Inflammatory macrophage treated with lipopolysaccharide for 1 hour (primary cell): ENCODE results near the gene GBX1.

Source experiments
- DNase-seq, 2 donors: peaks; one replicate each; pipeline ENCODE4 v3.0.0-alpha.2; 2020 to 2022

Gene GBX1

DNA sequence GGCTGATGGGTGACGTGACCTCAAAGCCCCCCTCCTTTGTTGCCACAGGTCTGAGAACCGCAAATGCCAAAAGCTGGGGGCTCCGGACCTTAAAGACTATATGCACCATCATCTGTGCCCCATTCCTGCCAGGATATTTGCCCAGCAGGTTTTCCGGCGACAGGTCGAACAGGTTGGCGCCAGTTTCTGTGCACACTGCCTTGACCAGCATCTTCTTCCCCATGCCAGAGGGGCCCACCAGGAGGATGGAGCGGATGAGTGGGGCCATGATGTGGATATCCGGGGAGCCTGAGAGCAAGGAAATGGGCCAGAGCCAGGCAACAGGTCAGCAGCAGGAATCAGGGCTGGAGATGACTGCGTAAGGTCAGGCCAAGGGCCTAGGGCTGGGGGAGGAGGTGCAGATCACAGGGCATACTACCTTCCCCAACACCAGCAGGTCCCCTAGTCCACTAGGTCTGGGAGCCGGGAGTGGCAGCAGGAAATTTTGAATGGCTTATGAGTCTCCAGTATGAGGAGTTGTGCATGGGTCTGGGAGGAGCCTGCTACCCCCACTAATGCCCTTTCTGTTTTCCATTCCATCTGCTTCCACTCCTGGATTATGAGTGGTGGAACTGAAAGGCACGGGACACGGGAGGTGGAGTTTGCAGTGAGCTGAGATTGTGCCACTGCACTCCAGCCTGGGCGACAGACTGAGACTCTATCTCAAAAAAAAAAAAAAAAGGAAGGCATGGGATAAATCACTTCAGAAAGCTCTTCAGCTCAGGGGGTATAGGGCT is 25.9 kb upstream of the GBX1 start:
- DNase-seq, result no peak

DNA sequence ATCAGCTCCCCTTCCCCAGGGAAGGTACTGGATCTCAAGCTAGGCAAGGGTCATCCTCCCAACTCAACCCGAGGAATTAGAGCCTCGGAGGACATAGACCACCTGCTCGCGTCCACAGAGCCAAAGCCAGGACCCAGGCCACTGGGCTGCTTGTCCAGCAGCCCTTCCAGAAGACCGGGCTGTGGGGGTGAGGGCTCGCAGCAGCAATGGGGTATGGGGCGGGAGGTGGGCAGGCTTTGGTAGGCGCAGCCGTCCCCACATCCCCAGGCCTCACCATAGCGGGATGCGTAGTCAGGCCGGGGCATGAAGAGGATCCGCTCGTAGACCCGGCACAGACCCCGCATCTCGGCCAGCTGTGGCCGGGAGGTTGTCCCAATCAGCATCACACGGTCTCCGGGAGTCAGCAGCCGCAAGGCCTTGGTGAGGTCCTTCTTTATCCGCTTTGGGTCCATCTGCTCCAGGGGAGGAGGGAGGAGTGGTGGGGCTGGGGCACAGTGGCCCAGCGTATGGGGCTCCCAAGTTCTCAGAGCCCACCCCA is 24.6 kb upstream of the GBX1 start:
- no peak for DNase-seq

DNA sequence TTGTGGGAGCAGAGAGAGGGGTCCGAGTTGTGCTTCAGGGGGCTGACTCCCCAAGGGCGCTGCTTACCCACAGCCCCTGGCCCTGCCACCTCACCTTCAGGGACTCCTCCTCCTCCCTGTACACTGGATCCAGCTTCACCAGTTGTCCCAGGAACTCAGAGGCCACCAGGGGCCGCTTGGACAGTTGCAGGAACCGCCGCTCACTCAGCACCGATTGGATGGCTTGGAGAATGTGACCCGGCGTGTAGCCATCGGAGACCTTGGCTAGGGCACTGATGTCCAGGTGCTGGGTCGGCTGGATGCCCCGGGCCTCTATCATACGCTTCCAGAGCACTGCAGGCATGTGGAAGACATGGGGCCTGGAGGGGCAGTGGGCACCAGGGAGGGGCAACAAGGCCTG is 24.1 kb upstream of the GBX1 start:
- no peak for DNase-seq

DNA sequence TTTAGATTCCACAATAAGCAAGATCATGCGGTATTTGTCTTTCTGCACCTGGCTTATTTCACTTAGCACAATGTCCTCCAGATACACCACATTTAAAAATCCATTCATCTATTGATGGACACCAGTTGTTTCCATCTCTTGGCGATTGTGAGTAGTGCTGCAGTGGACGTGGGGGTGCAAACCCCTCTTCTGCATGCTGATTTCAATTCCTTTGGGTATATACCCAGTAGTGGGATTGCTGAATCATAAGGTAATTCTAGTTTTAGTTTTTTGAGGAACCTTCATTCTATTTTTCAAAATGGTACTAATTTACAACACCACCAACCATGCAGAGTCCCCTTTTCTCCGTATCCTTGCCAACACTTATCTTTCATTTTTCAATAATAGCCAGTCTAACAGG is 21.5 kb upstream of the GBX1 start:
- no peak for DNase-seq

DNA sequence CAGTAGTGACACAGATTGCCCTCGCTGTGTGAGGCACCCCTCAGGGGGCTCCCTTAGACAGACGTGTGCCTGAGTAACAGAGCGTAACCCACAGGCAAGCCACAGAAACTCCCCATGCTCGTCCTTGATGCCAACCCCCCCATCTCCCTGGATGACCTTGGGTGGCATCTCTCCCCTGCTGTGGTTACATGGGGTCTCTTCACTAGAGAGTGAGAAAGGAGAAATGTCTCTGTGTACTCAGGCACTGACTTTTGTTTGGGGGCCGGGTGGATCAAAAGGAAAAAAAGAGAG is 20.7 kb upstream of the GBX1 start:
- no peak for DNase-seq

DNA sequence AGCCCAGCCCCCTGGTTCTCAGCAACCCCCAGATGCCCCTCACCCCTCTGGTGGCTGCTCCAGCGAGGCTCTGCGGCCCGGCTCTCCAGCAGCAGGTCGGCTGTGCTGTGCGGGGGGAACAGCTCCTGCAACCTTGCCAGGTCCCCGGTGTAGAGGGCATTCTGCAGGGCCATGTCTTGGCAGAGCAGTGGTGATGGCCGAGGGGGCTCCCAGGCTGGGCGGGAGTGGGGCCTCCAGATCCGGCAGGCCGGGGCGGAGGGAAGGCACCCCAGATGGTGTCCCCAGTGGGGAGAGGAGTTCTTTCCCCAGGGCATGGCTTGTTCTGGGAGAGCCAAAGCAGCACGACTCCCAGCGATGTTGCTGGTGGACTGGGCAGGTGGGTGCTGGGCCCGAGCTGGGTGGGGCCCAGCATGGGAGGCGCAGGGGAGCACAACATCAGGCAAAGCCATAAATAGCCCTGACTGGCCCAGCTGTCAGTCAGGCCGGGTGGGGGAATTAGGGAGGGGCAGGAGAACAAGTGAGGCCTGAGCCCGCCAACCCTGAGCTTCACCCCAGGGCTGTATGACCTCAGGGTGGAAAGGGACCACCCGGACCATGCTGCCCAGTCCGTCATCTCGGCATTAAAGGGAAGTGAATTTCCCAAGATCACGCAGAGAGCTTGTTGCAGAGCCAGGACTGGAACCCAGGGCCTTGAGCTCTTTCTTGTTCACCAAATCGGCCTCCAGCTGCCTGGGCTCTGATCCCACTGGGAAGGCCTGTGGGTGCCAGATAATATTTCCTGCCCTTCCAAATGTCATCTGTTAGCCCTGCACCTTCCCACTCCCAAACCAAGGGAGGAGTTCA is 20.1 kb upstream of the GBX1 start:
- no peak for DNase-seq

DNA sequence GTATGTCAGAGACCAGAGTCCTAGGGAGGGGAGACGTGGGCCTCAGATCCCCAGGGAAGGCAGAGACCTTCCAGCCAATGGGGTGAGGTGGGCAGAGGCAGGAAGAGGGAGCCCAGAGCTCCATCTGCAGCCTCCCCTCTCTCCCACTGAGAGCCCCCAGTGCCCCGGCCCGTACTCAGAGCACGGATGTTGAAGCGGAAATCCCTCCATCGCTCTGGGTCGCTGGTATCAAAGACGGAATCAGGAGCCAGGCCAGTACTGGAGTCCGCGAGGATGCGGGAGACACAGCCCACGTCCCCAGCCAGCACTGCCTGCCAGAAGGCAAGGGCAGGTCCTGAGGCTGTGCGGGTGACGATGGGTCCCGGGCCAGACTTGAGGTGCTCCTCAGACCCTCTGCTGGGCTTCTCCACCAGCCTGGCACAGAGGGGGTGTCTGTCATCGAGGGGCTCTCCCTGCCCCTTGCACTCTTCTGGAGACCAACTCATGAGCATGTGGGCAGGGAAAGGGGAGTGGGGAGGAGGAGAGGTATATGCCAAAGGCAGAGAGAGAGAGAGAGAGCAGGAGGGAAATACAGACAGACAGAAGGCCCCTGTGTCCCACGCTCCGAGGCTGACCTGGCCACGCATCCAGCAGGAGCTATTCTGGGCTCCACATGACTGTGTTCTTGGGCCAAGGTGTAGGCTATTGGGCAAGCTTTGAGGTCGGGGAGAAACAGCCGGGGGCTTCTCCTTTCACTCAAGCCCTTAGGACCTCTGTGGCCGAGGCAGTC is 19.3 kb upstream of the GBX1 start, which contains the start of gene ASB10:
Gene ASB10 (minus strand): TSS at position 611 of the 769 bp plus-strand sequence. CDS start 120 bp downstream, at position 491.
- no peak for DNase-seq

DNA sequence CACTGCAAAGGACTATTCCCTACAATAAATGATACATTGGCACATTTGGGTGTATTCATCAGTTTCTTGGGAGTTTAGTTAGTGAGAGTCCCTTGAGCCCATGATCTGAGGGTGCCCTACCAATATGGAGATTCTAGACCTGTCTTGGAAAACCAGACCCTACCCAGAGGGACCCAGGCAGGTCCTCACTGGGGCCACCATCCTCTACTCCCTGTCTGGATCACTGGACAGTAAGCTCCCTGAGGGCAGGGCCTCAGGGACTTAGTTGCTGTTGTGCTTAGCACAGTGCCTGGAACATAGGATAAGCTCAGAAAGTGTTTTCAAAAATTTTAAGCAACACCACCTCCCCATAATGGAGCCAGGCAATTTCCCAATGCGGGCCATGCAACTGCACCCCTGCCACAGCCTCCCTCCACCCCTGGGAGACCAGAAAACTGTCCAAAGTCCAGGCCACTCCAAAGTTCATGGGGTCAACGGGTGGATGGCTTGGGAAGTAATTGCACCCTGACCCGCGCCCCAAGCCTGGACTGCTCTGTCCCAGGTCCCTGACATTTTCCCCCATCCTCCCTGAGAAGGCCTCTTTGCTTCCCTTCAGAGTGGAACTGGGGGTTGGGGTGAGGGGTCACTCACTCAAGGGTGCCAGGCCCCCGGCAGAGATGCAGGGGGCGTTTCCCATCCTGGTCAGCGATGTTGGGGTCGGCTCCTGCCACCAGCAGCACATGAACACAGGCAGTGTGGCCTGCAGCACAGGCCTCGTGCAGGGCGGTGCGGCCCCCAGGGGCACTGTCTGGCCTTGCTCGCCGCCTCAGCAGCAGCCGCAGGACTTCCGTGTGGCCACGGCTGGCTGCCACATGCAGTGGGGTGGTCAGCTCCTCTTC is 18.5 kb upstream of the GBX1 start:
- DNase-seq, result no peak

DNA sequence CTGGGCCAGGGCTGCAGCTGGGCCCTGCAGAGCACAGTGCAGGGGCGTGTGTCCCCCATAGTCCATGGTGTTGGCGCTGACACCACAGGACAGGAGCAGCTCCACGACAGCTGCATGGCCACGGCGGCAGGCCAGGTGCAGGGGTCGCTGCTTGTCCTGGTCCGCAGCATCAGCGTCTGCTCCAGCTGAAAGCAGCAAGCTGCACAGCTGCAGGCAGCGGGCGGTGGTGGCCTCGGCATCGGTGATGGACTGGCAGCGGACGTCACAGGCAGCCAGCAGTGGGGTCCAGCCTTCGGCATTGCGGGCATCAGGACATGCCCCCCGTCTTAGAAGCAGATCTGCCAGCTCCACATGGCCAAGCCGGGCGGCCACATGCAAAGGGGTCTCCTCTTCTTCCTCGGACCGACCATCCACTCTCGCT is 13.5 kb upstream of the GBX1 start:
- DNase-seq, result no peak

DNA sequence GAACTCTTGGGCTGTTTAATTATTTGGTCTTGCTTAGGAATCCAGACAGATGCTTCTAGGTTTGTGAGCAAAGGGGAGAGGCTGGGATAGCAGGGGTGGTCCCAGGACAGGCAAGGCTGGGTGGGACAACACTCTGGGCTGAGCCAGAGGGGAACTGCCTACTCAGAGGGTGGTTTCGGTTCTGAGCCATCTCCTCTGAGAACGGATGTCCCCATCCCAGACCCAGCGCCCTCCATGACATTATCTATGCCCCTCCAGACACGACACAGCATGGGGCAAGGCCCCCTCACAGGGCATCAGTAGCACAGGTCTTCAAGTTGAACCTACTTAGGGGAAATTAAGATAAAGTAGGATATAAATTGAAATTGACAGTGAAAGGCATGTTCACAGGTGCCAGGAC is 12.5 kb upstream of the GBX1 start:
- no peak for DNase-seq

DNA sequence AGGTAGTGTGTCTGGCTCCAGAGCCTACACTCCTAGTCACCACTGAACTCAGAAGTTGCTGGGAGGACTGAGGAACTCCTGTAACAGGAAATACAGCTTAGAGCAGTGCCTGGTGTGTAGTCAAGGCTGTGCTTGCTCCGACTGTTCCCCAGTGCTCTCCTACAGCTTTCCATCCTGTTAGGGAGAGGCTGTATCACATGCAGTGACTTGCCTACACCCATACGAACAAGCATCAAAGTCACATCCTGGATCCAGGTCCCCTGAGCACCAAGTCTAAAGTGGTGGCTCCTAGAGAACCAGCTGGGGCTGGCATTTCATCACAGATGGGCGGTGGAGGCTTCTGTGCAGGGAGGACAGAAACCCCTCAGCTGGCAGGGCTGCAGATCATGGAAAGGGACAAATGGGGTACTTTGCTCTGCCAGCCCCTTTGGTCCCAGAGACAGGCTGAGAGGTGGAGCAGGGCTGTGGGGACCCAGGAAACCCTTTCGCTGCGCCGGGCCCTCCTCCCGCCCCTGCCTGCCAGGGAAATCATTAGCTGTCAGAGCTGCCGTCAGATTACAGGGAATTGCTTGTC is 11.9 kb upstream of the GBX1 start:
- no peak for DNase-seq

DNA sequence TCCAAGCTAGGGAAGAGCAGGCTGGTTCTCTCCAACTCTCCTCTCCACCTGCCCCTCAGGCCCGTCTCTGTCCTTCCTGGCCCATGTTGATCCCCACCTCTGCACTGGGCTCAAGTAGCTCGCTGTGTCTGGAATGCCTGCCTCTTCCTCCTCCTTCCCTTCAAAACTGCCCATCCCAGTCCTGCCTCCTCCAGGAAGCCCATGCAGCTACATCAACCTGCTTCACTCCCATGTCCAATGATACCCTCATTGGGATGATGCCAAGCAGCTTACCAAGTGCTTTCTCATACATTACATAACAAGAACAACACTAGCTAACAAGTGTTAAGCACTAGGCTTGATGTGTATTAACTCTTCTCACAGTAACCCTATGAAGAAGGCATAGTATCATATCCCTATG is 11.3 kb upstream of the GBX1 start:
- no peak for DNase-seq

DNA sequence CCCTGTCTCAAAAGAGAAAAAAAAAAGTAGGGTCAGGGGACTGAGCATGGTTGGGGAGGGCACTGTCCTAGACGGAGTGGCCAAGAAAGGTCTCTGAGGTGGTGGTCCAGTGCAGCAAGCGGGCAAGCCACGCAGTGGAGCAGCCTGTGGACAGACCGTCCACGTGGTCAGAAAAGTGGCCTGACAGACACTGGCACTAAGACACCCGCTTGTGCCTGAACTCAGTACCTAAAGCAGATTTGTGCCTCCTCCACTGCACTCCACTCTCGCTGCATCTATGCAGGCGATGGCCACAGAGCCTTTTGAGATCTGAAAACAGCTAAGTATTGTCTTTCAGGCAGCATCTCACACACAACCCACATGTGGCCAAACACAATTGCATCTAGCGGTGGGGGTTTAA is 10.7 kb upstream of the GBX1 start:
- DNase-seq, result no peak

DNA sequence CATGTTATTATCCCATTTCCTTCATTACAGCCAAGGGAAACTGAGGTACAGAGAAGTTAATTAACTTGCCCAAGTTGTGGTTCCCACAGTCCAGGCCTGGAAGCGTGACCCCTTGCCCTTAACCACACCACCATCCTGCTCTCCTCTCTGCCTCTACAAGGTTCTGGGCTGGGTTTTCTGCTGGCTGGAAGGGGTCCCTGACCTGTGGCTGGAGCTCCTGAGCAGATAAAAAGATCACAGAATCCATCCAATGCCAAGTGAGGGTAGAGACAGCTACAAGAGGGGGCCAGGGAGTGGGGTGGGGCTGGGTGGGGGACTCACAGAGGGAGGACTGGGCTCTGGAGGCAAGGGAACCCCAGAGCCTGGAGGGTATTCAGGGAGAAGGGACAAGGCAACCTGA is 9.8 kb upstream of the GBX1 start:
- no peak for DNase-seq

DNA sequence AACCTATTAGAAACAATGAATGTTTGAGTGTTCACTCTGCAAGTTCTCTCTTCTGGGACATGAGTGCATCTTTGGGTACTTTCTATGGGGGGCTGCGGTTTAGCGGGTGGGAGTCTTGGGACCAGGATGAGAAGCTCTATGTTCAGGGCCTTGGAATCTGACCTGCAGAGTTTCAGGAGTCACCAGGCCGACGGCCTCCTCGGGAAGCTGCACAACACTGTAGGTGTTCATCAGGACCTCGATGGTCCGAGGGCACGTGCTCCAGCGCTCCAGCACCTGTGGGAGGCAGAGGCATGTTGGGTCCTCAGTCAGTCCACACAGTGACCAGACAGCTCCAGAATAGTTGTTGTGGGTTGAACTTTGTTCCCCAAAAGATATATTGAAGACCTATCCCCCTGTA is 8.9 kb upstream of the GBX1 start:
- DNase-seq, result no peak

DNA sequence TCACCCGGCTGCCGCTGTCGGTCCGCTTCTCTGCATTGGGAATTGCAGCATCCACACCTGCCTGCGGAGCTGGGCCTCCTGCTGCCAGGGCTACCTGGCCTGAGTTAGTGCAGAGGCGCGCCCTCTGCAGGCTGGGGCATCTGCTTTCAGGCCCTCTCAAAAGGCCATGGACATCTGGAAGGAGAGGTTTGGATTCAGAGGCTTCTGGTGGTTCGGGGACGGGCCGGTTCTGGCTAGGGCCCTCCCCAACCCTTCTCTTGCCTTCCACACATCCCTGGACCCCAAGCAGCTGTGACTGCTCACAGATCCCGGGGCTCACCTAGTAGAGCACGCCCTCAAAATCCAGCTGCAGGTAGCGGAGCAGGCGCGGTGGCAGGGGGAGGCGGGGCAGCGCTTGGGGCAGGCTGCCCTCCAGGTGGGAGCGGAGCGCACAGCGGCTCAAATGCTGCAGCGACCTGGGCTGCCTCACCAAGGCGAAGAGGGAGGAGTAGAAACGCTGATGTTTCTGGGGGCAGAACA is 8.4 kb upstream of the GBX1 start:
- no peak for DNase-seq

DNA sequence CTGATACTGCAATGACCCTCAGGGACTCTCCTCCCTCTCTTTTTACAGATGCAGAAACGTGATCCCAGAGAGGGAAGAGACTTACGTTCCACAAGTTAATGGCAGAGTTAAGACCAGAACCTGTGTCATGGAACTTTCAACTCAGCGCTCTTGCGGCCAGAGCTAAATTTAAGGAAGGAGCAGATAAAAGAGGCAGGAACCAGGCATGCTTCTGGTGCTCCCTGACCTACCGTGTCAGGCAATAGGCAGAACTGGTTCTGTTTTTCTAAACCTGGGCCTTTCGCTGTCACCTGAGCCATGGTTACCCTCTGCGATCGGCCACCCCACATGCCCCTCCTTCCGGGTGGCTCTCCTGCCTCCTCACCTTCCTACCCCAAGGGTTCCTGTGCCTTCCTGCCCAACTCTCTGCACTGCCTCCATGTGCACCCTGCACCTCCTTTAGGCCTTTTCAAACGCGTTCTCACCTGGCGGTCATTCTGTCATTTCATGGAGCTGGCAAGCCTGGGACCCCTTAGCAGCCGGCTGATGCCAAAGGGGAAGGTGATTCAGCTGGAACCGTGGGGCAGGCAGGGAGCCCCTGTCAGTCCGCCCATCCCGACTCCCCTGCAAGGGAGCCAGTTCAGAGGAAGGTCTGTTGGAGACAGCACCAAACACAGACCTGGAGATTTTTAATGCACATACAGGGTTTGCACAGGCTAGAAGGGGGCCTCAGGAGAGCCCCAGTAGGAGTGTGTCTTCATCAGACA is 7.7 kb upstream of the GBX1 start:
- DNase-seq, result no peak

DNA sequence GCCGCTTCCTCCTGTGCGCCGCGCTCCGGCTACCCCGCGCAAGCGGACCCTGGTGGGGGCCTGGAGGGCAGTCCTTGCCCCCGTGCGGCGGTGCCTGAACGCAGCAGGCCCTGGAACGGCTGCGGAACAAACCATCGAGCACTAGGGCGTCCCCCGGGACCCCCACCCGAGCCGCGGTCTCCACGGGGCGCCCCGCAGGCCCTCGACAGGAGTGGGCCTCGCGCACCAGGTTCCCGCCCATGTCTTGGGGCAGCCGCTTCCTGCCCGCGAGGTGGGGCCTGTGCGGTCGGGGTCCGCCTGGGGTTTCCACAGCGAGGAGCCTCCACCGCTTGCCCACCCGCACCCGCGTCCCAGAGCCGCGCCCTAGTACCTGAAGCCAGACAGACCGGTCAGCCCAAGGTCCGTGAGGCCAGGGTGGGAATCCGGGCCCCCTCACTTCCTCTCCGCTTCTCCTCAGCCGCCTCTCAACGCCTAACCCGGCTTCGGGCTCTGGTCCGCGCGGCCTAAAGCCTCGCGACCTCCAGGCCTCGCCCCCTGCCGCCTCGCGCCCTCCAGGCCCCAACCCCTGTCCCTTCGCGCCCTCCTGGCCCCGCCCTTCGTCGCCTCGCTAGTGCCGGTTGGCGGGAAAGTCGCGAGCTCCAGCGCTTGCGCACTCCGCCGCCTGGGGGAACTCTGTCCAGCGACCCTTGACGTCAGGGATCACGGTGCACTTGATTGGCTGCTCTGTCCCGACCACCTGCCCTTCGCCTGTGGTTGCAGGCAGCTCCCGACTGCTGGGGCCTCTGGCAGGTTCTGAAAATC is 7.0 kb upstream of the GBX1 start:
- DNase-seq, result peak in 1 of 2 donors; percentile 12

DNA sequence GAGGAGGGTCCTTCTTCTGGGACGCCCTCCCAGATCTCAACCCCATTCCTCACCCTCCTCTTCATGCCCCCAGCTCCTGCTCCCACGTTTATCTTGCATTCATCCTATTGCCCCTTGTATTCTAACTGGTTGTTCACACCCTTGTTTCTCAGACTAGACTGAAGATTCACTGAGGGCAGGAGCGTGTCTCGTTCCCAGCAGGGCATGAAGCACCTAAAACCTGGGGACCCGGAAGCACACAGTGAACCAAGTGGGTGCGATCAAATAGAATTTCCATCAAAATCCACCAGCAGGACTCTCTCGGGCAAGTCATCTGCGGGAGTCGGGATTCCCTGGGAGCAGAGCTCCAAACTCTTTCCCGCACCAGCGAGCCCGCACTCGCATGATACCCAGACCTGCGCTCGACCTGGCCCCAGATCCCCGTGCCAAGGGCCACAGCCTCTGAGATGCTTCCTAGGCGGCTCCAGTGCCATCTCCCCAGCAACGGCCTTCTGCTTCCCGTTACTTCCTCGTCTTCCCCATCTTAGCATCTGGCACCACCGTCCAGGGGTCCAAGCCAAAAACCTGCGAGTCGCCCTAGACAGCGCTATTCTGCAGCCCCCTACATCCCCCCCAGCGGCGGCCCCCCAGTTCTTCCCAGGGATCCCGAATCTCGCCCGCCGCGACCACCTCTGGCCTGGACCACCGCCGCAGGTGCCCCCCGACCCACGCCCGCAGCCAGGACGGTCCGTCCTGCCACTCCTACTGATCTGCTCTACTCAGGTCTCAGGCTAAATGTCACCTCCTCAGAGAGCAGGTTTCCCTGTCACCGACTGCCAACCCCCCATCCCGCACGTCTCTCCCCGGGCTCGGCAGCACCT is 6.1 kb upstream of the GBX1 start:
- DNase-seq, result no peak
